ENCODE measurements around the gene DPM2. TPM values are rescaled to one million over a fixed set of nuclear protein-coding genes. Genes with fewer than 3 reads are reported as not detected.

DPM2 gene
- total RNA-seq, 1 experiment from 2014 or later: 56.1 TPM

GRCh38 chr9:127945338-127945737 lies 7.7 kb upstream of the DPM2 start:
- ChIA-PET POLR2A (no interaction called here), CTCF (interaction anchor here (5.0 to 5.2 kb wide), 2 partner anchors 11 to 89 kb away, joined by 121 to 179 read pairs; no protein-coding TSS in a partner anchor)
- ATAC-seq: no peak
- DNase-seq (ENCODE audit: low spot score): no peak
- Mint-ChIP-seq H3K27ac (no peak overlapping the region), H3K36me3 (peaks cover 5% of the 10 kb centered on the region; the same call in 1 of the 2 replicates), H3K9me3 (no peaks in the 10 kb centered on the region), H3K4me1 (peaks cover 22% of the 10 kb centered on the region), H3K27me3 (ENCODE audit: low read depth) (no peaks in the 10 kb centered on the region), H3K4me3 (no peak overlapping the region)
- TF ChIP-seq NFE2L1 (CRISPR knock-in tag; IDR thresholded peaks at IDR 0.05): no peak
- TF ChIP-seq IRF2 (CRISPR knock-in tag; IDR thresholded peaks at IDR 0.05; ENCODE audit: borderline replicate concordance, low read depth): no peak
- TF ChIP-seq ZNF281 (CRISPR knock-in tag; IDR thresholded peaks at IDR 0.05): no peak
- TF ChIP-seq MYBL2 (CRISPR knock-in tag; IDR thresholded peaks at IDR 0.05): no peak
- no peak for TF ChIP-seq HMGXB4 (CRISPR knock-in tag; IDR thresholded peaks at IDR 0.05)
- TF ChIP-seq STAT6 (CRISPR knock-in tag; conservative IDR thresholded peaks at IDR 0.05; ENCODE audit: low read depth): no peak

- Mint-ChIP-seq H3K27ac (no peak overlapping the region), H3K4me3 (no peak overlapping the region), H3K36me3 (peaks cover 5% of the 10 kb centered on the region; the same call in 1 of the 2 replicates), H3K27me3 (ENCODE audit: low read depth) (no peaks in the 10 kb centered on the region), H3K4me1 (peaks cover 22% of the 10 kb centered on the region), H3K9me3 (no peaks in the 10 kb centered on the region)
- ChIA-PET POLR2A (no interaction called here), CTCF (interaction anchor here (0.9 to 5.2 kb wide), 27 partner anchors 7 to 386 kb away, joined by 3 to 179 read pairs (median 11); partner anchors contain the start of genes EEIG1, PIP5KL1 and ST6GALNAC4)
- ATAC-seq: no peak
- TF ChIP-seq RELA (CRISPR knock-in tag; IDR thresholded peaks at IDR 0.05; ENCODE audit: borderline replicate concordance) (no peak), TCF7 (CRISPR knock-in tag; IDR thresholded peaks at IDR 0.05; ENCODE audit: low read depth) (no peak), ZNF281 (CRISPR knock-in tag; IDR thresholded peaks at IDR 0.05) (no peak), IRF1 (CRISPR knock-in tag; IDR thresholded peaks at IDR 0.05) (no peak), SMAD3 (CRISPR knock-in tag; IDR thresholded peaks at IDR 0.05; ENCODE audit: borderline replicate concordance) (no peak), MYBL2 (CRISPR knock-in tag; IDR thresholded peaks at IDR 0.05) (no peak), ATF3 (CRISPR knock-in tag; conservative IDR thresholded peaks at IDR 0.05) (no peak), USF2 (CRISPR knock-in tag; IDR thresholded peaks at IDR 0.05) (no peak), NR3C1 (CRISPR knock-in tag; conservative IDR thresholded peaks at IDR 0.05; ENCODE audit: low read depth) (no peak), FOXP1 (CRISPR knock-in tag; IDR thresholded peaks at IDR 0.05; ENCODE audit: borderline replicate concordance) (no peak), CDX4 (CRISPR knock-in tag; IDR thresholded peaks at IDR 0.05; ENCODE audit: borderline replicate concordance) (no peak), CBFB (CRISPR knock-in tag; IDR thresholded peaks at IDR 0.05; ENCODE audit: low read depth) (no peak), ZNF317 (CRISPR knock-in tag; IDR thresholded peaks at IDR 0.05; ENCODE audit: borderline replicate concordance, low read depth) (no peak), ZNF512 (CRISPR knock-in tag; IDR thresholded peaks at IDR 0.05; ENCODE audit: borderline replicate concordance) (no peak)
- no peak for DNase-seq (ENCODE audit: low spot score)
Measured at GRCh38 chr9:127944586-127945218, 7.0 kb upstream of the DPM2 start.
